Esophagus squamous epithelium (tissue), 4 donors: ENCODE measurements around the gene SOS1.

Experiments used
- CTCF ChIP-seq, 6 experiments: fragments of 450-650 bp in 4 of 6; fragments of 200-600 bp in 2 of 6; sonication (generic) in 2 of 6; IDR thresholded peaks; one replicate each; pipeline ENCODE4 v1.5.1; 2016 to 2019; ENCODE audit warnings: antibody characterized with exemption in 6 of 6, mild to moderate bottlenecking in 4 of 6, moderate library complexity in 4 of 6
- POLR2A ChIP-seq, 4 donors: fragments of 450-650 bp; IDR thresholded peaks; one replicate each; pipeline ENCODE4 v1.6.1; 2017; ENCODE audit warnings: antibody characterized with exemption in 4 of 4, mild to moderate bottlenecking in 4 of 4, moderate library complexity in 3 of 4

- TF ChIP-seq CTCF (IDR thresholded peaks at IDR 0.05) (no peak), POLR2A (IDR thresholded peaks at IDR 0.05) (no peak)
These were observed 188.3 kb downstream of the SOS1 start for GRCh38 chr2:38932586-38932985.
